Measurements from ENCODE around the gene CAPN9. TPM values are rescaled to one million over a fixed set of nuclear protein-coding genes. Genes with fewer than 3 reads are reported as not detected.

Gene CAPN9
- total and polyA plus RNA-seq, 9 of the 15 experiments (the other 6 are each of a cell fraction or from before 2014, with no cell fraction given): not detected

DNA sequence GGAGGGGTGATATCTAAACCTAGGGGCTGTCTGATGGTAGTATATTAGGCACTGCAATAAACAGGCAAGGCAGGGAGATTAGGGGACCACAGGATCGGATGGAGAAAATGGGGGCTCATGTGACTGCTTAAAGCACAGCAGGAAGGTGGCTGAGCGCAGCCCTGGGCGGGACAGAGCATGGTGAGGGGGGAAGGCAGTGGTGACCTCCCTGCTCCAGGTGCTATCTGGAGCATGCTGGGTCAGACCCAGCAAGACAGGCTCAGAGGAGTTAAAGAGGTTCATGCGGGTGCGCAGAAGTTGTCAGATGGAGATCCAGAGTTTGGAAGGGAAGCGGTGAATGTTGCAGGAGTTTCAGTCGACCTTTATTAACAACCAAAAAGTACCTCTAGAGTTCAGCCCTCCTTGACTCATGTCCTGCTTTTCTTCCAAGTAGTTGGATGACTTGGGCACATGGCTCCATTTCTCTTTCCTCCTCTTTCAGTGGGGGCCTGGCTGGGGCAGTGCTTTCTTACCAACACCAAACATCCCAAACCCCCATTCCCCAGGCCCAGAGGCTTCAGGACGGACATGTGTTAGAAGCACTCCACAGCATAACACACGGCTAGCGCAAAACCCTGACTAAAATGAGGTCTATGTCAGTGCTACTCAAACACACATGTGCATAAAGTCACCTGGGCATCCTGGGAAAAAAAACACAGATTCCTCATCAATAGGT is 41.5 kb downstream of the CAPN9 start:
- H3K4me1 ChIP-seq (replicated peaks in 1 of 2; ENCODE audit: control insufficient read depth in 2 of 2, insufficient read depth in 2 of 2, low read length in 2 of 2): no peaks in the 10 kb centered on the region
- in situ Hi-C loops (cut with MboI): no loop called here
- no peak overlapping the region for H3K9ac ChIP-seq (ENCODE audit: insufficient read depth in 1 of 2, low read depth in 2 of 2, low read length in 2 of 2)
- H3K9me1 ChIP-seq (ENCODE audit: control insufficient read depth, insufficient read depth, low read length): no peaks in the 10 kb centered on the region
- ATAC-seq (no peak), DNase-seq (ENCODE audit: extremely low read depth in 1 of 4, low spot score in 3 of 4) (no peak), FAIRE-seq (no peak)
- H3K27ac ChIP-seq (ENCODE audit: extremely low read depth, low read depth, low read length): no peak overlapping the region
- H3K27me3 ChIP-seq (ENCODE audit: control insufficient read depth in 2 of 2, insufficient read depth in 2 of 2, low read length in 2 of 2): peaks cover 41 to 50% of the 10 kb centered on the region in 2 experiments
- no peaks in the 10 kb centered on the region for H3K79me2 ChIP-seq (ENCODE audit: control insufficient read depth, insufficient read depth, low read length)
- no peak overlapping the region for H2AFZ ChIP-seq (ENCODE audit: low read depth, low read length)
- H3K4me2 ChIP-seq (ENCODE audit: insufficient read depth, low read length): no peak overlapping the region
- BruUV-seq (replicated peaks): no TSS peak
- intact Hi-C loops (cut with micrococcal nuclease): no loop called here
- ChIA-PET CTCF (ENCODE audit: low intra/inter-chr PET ratio) (interaction anchor here (0.6 to 0.7 kb wide), 2 partner anchors 415 to 423 kb away, joined by 3 read pairs; no protein-coding TSS in a partner anchor), POLR2A (interaction anchor here (0.6 to 1.0 kb wide), 2 partner anchors 13 to 798 kb away, joined by 3 to 4 read pairs; no protein-coding TSS in a partner anchor)
- H3K4me3 ChIP-seq: no peak overlapping the region
- WGBS (ENCODE audit: insufficient coverage, low coverage, missing lambda C conversion rate): 4% methylated on average over 10 of the region's 10 CpGs
- no peak for TF ChIP-seq HEY1 (CRISPR knock-in tag; IDR thresholded peaks at IDR 0.05; ENCODE audit: borderline replicate concordance)
- TF ChIP-seq POLR2AphosphoS2 (IDR thresholded peaks at IDR 0.05; ENCODE audit: low read length): no peak
- no peak for TF ChIP-seq ZNF217 (CRISPR knock-in tag; IDR thresholded peaks at IDR 0.05)
- no peak for TF ChIP-seq TAF9B (IDR thresholded peaks at IDR 0.05; ENCODE audit: partially characterized antibody)
- no peak for TF ChIP-seq CHD2 (IDR thresholded peaks at IDR 0.05; ENCODE audit: low read depth, low read length)
- TF ChIP-seq PHF20 (IDR thresholded peaks at IDR 0.05; ENCODE audit: partially characterized antibody): no peak
- TF ChIP-seq ESRRB (CRISPR knock-in tag; IDR thresholded peaks at IDR 0.05; ENCODE audit: borderline replicate concordance): no peak
- no peak for TF ChIP-seq RBM14 (IDR thresholded peaks at IDR 0.05; ENCODE audit: borderline replicate concordance, insufficient read depth, low read depth, low read length)
- no peak for TF ChIP-seq SRSF7 (optimal IDR thresholded peaks at IDR 0.05; ENCODE audit: low read depth, low read length)
- no peak for TF ChIP-seq NR1H2 (CRISPR knock-in tag; IDR thresholded peaks at IDR 0.05)
- TF ChIP-seq NBN (IDR thresholded peaks at IDR 0.05; ENCODE audit: low read depth): no peak
- TF ChIP-seq, protein P1, sequence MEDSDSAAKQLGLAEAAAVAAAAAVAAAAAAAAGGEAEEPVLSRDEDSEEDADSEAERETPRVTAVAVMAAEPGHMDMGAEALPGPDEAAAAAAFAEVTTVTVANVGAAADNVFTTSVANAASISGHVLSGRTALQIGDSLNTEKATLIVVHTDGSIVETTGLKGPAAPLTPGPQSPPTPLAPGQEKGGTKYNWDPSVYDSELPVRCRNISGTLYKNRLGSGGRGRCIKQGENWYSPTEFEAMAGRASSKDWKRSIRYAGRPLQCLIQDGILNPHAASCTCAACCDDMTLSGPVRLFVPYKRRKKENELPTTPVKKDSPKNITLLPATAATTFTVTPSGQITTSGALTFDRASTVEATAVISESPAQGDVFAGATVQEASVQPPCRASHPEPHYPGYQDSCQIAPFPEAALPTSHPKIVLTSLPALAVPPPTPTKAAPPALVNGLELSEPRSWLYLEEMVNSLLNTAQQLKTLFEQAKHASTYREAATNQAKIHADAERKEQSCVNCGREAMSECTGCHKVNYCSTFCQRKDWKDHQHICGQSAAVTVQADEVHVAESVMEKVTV (CRISPR knock-in tag; IDR thresholded peaks at IDR 0.05): no peak
- TF ChIP-seq CHCHD3 (CRISPR knock-in tag; IDR thresholded peaks at IDR 0.05): no peak
- TF ChIP-seq, protein P2, sequence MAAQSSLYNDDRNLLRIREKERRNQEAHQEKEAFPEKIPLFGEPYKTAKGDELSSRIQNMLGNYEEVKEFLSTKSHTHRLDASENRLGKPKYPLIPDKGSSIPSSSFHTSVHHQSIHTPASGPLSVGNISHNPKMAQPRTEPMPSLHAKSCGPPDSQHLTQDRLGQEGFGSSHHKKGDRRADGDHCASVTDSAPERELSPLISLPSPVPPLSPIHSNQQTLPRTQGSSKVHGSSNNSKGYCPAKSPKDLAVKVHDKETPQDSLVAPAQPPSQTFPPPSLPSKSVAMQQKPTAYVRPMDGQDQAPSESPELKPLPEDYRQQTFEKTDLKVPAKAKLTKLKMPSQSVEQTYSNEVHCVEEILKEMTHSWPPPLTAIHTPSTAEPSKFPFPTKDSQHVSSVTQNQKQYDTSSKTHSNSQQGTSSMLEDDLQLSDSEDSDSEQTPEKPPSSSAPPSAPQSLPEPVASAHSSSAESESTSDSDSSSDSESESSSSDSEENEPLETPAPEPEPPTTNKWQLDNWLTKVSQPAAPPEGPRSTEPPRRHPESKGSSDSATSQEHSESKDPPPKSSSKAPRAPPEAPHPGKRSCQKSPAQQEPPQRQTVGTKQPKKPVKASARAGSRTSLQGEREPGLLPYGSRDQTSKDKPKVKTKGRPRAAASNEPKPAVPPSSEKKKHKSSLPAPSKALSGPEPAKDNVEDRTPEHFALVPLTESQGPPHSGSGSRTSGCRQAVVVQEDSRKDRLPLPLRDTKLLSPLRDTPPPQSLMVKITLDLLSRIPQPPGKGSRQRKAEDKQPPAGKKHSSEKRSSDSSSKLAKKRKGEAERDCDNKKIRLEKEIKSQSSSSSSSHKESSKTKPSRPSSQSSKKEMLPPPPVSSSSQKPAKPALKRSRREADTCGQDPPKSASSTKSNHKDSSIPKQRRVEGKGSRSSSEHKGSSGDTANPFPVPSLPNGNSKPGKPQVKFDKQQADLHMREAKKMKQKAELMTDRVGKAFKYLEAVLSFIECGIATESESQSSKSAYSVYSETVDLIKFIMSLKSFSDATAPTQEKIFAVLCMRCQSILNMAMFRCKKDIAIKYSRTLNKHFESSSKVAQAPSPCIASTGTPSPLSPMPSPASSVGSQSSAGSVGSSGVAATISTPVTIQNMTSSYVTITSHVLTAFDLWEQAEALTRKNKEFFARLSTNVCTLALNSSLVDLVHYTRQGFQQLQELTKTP (IDR thresholded peaks at IDR 0.05; ENCODE audit: low read depth in 1 of 2, partially characterized antibody in 2 of 2): no peak
- no peaks in the 10 kb centered on the region for H3K36me3 ChIP-seq (ENCODE audit: control insufficient read depth, insufficient read depth, low read length)
- no peaks in the 10 kb centered on the region for H3K9me3 ChIP-seq (replicated peaks; ENCODE audit: control insufficient read depth, insufficient read depth, low read depth, low read length)
- no peaks in the 10 kb centered on the region for H4K20me1 ChIP-seq (replicated peaks; ENCODE audit: control insufficient read depth, insufficient read depth, low read length)
